ENCODE measurements around the gene DNHD1. TPM values are rescaled to one million over a fixed set of nuclear protein-coding genes. Genes with fewer than 3 reads are reported as not detected.

Gene DNHD1
- total and polyA plus RNA-seq, 2 of the 13 experiments (the other 11 are each of a cell fraction or from before 2014, with no cell fraction given): 2.7 to 9.3 TPM

DNA sequence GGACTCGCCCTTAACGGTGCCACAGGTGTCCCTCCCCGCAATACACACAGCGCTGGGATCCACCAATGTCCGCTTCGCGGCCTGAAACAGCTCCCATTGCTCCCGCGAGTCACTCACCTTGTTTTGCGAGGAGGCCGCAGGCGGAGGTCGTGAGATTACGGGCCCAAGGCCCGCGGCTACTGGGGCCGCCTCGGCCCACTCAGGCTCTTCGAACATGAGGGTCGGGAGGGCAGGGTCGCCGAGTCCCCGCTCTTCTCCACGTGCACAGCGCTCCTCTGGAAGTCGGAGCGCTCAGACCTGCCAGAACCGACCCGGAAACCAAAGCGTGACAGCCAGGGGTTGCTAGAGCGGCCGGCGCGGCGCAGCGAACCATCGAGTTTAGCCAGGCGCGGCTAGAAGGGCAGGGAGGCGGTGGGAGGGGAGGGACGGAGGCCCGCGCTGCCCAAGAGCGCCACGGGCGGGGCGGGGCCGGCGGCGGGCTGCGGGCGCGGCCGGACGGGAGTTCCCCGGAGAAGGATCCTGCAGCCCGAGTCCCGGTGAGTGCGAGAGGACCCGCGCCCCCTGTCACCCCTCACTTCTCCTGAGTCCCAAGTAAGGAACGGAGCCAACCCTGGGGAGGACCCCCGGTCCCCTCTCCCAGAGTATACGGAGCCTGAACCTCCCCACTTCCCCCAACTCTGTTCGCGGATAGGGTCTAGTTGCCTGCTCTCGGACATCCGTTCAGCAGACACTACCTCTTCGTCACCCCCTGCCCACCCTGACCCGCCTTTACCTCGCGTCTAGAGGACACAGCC lies 106.4 kb downstream of the DNHD1 start, which contains the start of the genes ILK and RRP8 (continued):
- TF ChIP-seq ZBTB21 (CRISPR knock-in tag; IDR thresholded peaks at IDR 0.05) (no peak; the same call in 1 of the 2 replicates), NCOR1 (IDR thresholded peaks at IDR 0.05; ENCODE audit: borderline replicate concordance, low read length) (no peak), ZNF33A (CRISPR knock-in tag; IDR thresholded peaks at IDR 0.05; ENCODE audit: borderline replicate concordance) (no peak), MEF2D (CRISPR knock-in tag; IDR thresholded peaks at IDR 0.05) (peak; percentile 62), THRA (CRISPR knock-in tag; IDR thresholded peaks at IDR 0.05; ENCODE audit: borderline replicate concordance) (peak; percentile 53; the same call in 1 of the 2 replicates), MAF1 (CRISPR knock-in tag; IDR thresholded peaks at IDR 0.05; ENCODE audit: borderline replicate concordance) (no peak), ZFP41 (CRISPR knock-in tag; IDR thresholded peaks at IDR 0.05; ENCODE audit: borderline replicate concordance) (no peak), ZNF768 (CRISPR knock-in tag; IDR thresholded peaks at IDR 0.05) (peak; percentile 75), TRIM22 (IDR thresholded peaks at IDR 0.05) (no peak), HNF1A (IDR thresholded peaks at IDR 0.05; ENCODE audit: low read depth) (peak; percentile 34; the same call in 1 of the 2 replicates), HNF1A (CRISPR knock-in tag; IDR thresholded peaks at IDR 0.05; ENCODE audit: borderline replicate concordance) (peak; percentile 90), ZNF546 (CRISPR knock-in tag; conservative IDR thresholded peaks at IDR 0.05) (peak; percentile 69; the same call in 1 of the 2 replicates), TOPORS (CRISPR knock-in tag; IDR thresholded peaks at IDR 0.05) (no peak; the same call in 1 of the 2 replicates)
- TF ChIP-seq, protein P1, sequence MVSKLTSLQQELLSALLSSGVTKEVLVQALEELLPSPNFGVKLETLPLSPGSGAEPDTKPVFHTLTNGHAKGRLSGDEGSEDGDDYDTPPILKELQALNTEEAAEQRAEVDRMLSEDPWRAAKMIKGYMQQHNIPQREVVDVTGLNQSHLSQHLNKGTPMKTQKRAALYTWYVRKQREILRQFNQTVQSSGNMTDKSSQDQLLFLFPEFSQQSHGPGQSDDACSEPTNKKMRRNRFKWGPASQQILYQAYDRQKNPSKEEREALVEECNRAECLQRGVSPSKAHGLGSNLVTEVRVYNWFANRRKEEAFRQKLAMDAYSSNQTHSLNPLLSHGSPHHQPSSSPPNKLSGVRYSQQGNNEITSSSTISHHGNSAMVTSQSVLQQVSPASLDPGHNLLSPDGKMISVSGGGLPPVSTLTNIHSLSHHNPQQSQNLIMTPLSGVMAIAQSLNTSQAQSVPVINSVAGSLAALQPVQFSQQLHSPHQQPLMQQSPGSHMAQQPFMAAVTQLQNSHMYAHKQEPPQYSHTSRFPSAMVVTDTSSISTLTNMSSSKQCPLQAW (CRISPR knock-in tag; IDR thresholded peaks at IDR 0.05): peak; percentile 94
- TF ChIP-seq, protein P2, sequence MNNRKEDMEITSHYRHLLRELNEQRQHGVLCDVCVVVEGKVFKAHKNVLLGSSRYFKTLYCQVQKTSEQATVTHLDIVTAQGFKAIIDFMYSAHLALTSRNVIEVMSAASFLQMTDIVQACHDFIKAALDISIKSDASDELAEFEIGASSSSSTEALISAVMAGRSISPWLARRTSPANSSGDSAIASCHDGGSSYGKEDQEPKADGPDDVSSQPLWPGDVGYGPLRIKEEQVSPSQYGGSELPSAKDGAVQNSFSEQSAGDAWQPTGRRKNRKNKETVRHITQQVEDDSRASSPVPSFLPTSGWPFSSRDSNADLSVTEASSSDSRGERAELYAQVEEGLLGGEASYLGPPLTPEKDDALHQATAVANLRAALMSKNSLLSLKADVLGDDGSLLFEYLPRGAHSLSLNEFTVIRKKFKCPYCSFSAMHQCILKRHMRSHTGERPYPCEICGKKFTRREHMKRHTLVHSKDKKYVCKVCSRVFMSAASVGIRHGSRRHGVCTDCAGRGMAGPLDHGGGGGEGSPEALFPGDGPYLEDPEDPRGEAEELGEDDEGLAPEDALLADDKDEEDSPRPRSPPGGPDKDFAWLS (CRISPR knock-in tag; IDR thresholded peaks at IDR 0.05; ENCODE audit: borderline replicate concordance): no peak
- TF ChIP-seq, protein P3, sequence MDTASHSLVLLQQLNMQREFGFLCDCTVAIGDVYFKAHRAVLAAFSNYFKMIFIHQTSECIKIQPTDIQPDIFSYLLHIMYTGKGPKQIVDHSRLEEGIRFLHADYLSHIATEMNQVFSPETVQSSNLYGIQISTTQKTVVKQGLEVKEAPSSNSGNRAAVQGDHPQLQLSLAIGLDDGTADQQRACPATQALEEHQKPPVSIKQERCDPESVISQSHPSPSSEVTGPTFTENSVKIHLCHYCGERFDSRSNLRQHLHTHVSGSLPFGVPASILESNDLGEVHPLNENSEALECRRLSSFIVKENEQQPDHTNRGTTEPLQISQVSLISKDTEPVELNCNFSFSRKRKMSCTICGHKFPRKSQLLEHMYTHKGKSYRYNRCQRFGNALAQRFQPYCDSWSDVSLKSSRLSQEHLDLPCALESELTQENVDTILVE (CRISPR knock-in tag; IDR thresholded peaks at IDR 0.05): peak; percentile 86; the same call in 1 of the 2 replicates

Data from HepG2 (cell line).